ENCODE data around the gene UTP15. TPM values are rescaled to one million over a fixed set of nuclear protein-coding genes. Genes with fewer than 3 reads are reported as not detected.

UTP15 gene
- total and polyA plus RNA-seq, 2 of the 4 experiments (the other 2 are of a cell fraction) = 11.4 to 28.0 TPM

DNA sequence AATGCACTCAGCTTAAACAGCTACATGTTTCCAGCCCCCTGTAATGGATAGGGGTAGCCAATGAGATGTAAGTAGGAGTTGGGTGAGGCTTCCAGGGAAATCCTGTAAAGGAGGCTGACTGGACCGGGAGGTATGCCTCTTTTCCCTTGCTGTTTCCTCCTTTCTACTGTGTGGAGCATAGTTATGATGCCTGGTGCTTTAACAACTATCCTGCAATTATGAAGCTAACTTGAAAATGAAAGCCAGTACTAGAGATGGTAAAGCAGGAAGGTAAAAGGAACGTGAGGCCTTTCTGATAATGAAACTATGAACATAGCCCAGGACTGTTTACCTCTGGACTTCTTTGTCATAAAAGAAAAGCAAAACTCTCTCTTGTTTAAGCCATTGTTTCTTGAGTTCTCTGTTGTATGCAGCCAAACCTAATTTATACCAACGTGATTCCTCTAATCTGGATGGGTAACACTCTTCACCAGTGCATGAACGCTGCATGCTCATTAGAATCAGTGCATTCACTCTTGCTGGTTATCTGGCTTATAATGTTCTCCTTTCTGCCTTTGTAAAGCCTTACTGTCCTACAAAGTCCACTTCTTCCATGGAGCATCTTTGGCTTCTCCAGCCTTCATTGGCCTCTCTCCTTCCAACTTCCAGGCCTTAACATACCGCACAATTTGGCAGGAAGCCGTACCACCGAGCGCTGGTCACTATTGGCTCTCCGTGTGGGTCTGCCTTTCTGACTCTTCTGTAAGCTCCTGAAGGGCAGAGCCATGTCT is 52.2 kb downstream of the UTP15 start (continued):
- TF ChIP-seq BHLHE40 (IDR thresholded peaks at IDR 0.05; ENCODE audit: low read depth, low read length) = no peak

DNA sequence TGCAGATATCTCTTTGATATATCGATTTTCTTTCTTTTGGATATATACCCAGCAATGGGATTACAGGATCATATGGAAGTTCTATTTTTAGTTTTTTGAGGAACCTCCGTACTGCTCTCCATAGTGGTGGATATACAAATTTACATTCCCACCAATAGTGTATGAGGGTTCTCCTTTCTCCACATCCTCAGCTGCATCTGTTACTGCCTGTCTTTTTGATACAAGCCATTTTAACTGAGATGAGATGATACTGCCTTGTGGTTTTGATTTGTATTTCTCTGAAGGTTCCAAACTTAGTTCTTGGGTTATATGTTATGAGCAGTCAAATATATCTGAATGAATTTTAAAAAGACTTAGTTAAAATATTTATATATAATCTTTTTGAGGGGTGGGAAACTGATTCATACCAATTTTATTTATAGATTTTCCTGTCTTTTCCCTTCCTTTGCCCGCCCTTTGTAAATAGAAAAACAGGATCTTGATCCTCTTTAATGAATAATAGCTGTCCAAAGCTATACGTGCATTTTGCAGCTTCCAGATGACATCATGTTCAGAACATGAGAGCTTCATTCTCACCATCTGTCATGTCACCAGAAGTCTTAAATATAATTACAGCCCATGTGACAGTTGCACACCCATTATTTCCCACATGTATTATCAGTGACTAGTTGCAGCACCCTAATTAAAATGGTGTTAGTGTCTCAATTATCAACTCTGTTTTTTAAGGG is 54.2 kb downstream of the UTP15 start:
- Histone ChIP-seq H2BK120ac (ENCODE audit: low read depth, low read length) (no peak overlapping the region), H3K79me1 (ENCODE audit: low read depth in 1 of 2, low read length in 2 of 2) (no peaks in the 10 kb centered on the region), H2AFZ (replicated peaks; ENCODE audit: low read length, poor library complexity) (no peak overlapping the region), H3K14ac (replicated peaks; ENCODE audit: low read depth, low read length) (no peak overlapping the region), H3K9me1 (ENCODE audit: insufficient read depth, low read length) (peaks cover under 1% of the 10 kb centered on the region; the same call in 1 of the 2 replicates), H4K8ac (ENCODE audit: low read depth in 2 of 2, low read length in 2 of 2) (no peak overlapping the region), H2AK9ac (replicated peaks; ENCODE audit: low read depth, low read length, poor library complexity) (no peak overlapping the region), H3K36me3 (ENCODE audit: control insufficient read depth, insufficient read depth, low read length) (no peaks in the 10 kb centered on the region), H3K27me3 (ENCODE audit: control insufficient read depth, insufficient read depth, low read length) (no peaks in the 10 kb centered on the region), H3K4me2 (ENCODE audit: low read depth, low read length) (no peak overlapping the region), H3K23ac (ENCODE audit: low read depth, low read length) (no peak overlapping the region), H3K18ac (ENCODE audit: low read depth, low read length) (no peak overlapping the region), H3K4ac (ENCODE audit: low read depth, low read length) (no peak overlapping the region), H4K5ac (ENCODE audit: low read depth, low read length) (no peak overlapping the region), H3K56ac (ENCODE audit: extremely low read depth, insufficient read depth, low read length) (no peak overlapping the region), H2AK5ac (ENCODE audit: low read depth, low read length) (no peak overlapping the region), H2BK15ac (ENCODE audit: low read depth, low read length) (no peak overlapping the region), H4K20me1 (ENCODE audit: insufficient read depth, low read length) (no peaks in the 10 kb centered on the region), H3K4me3 (ENCODE audit: insufficient read depth, low read depth, low read length) (no peak overlapping the region), H4K91ac (ENCODE audit: insufficient read depth, low read depth, low read length) (no peak overlapping the region), H2BK5ac (ENCODE audit: low read depth, low read length, poor library complexity, severe bottlenecking) (no peak overlapping the region), H3K9ac (ENCODE audit: low read depth, low read length) (no peak overlapping the region), H2BK20ac (ENCODE audit: low read depth, low read length) (no peak overlapping the region), H3K9me3 (ENCODE audit: control insufficient read depth, insufficient read depth, low read length) (no peaks in the 10 kb centered on the region), H3K4me1 (ENCODE audit: control insufficient read depth, insufficient read depth, low read length) (no peaks in the 10 kb centered on the region), H3K27ac (ENCODE audit: insufficient read depth, low read length) (no peak overlapping the region)
- dilution Hi-C loops (cut with HindIII; ENCODE audit: low sequenced_read_pairs, unreplicated experiment) = no loop called here
- TF ChIP-seq NFE2L2 (IDR thresholded peaks at IDR 0.05; ENCODE audit: low read depth, low read length) (no peak), POLR2A (IDR thresholded peaks at IDR 0.05; ENCODE audit: low read depth, low read length) (no peak), BHLHE40 (IDR thresholded peaks at IDR 0.05; ENCODE audit: low read depth, low read length) (no peak), RFX5 (IDR thresholded peaks at IDR 0.05; ENCODE audit: low read depth, low read length) (no peak), CHD1 (IDR thresholded peaks at IDR 0.05; ENCODE audit: low read depth, low read length) (no peak), FOS (IDR thresholded peaks at IDR 0.05; ENCODE audit: low read depth, low read length) (no peak), MAZ (IDR thresholded peaks at IDR 0.05; ENCODE audit: borderline replicate concordance, low read depth, low read length) (no peak), MXI1 (IDR thresholded peaks at IDR 0.05; ENCODE audit: borderline replicate concordance, low read depth, low read length) (no peak), CEBPB (IDR thresholded peaks at IDR 0.05; ENCODE audit: low read depth, low read length) (no peak), RCOR1 (IDR thresholded peaks at IDR 0.05; ENCODE audit: insufficient replicate concordance, low read length) (no peak), RAD21 (IDR thresholded peaks at IDR 0.05; ENCODE audit: low read length) (no peak), MAFK (IDR thresholded peaks at IDR 0.05; ENCODE audit: low read depth, low read length) (no peak)
- TF ChIP-seq, protein P1, sequence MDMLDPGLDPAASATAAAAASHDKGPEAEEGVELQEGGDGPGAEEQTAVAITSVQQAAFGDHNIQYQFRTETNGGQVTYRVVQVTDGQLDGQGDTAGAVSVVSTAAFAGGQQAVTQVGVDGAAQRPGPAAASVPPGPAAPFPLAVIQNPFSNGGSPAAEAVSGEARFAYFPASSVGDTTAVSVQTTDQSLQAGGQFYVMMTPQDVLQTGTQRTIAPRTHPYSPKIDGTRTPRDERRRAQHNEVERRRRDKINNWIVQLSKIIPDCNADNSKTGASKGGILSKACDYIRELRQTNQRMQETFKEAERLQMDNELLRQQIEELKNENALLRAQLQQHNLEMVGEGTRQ (IDR thresholded peaks at IDR 0.05; ENCODE audit: low read depth, low read length) = no peak
- TF ChIP-seq, protein P2, sequence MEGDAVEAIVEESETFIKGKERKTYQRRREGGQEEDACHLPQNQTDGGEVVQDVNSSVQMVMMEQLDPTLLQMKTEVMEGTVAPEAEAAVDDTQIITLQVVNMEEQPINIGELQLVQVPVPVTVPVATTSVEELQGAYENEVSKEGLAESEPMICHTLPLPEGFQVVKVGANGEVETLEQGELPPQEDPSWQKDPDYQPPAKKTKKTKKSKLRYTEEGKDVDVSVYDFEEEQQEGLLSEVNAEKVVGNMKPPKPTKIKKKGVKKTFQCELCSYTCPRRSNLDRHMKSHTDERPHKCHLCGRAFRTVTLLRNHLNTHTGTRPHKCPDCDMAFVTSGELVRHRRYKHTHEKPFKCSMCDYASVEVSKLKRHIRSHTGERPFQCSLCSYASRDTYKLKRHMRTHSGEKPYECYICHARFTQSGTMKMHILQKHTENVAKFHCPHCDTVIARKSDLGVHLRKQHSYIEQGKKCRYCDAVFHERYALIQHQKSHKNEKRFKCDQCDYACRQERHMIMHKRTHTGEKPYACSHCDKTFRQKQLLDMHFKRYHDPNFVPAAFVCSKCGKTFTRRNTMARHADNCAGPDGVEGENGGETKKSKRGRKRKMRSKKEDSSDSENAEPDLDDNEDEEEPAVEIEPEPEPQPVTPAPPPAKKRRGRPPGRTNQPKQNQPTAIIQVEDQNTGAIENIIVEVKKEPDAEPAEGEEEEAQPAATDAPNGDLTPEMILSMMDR (conservative IDR thresholded peaks at IDR 0.05; ENCODE audit: low read depth, low read length) = no peak
- DNase-seq = no peak
- intact Hi-C loops (cut with micrococcal nuclease) = no loop called here
- in situ Hi-C loops (cut with MboI; ENCODE audit: low sequenced_read_pairs) = no loop called here
- BruUV-seq (replicated peaks) = no TSS peak
- no peak for ATAC-seq (ENCODE audit: low read depth)
- POLR2A ChIA-PET (ENCODE audit: unreplicated experiment) = no interaction called here
- CTCF ChIA-PET = no interaction called here
- WGBS, 2 experiments (ENCODE audit: extremely low coverage in 2 of 2, insufficient read length in 1 of 2) = no CpG with 5 or more reads among the region's 4 CpGs

Measured in IMR-90 (cell line).